Measurements from ENCODE around the gene GAB2. TPM values are rescaled to one million over a fixed set of nuclear protein-coding genes. Genes with fewer than 3 reads are reported as not detected.
A peak's percentile ranks its signal among the peaks of the same experiment; 100 is the strongest.

The GAB2 gene
- total and polyA plus RNA-seq, 2 of the 13 experiments (the other 11 are each of a cell fraction or from before 2014, with no cell fraction given): 4.1 to 8.6 TPM

DNA sequence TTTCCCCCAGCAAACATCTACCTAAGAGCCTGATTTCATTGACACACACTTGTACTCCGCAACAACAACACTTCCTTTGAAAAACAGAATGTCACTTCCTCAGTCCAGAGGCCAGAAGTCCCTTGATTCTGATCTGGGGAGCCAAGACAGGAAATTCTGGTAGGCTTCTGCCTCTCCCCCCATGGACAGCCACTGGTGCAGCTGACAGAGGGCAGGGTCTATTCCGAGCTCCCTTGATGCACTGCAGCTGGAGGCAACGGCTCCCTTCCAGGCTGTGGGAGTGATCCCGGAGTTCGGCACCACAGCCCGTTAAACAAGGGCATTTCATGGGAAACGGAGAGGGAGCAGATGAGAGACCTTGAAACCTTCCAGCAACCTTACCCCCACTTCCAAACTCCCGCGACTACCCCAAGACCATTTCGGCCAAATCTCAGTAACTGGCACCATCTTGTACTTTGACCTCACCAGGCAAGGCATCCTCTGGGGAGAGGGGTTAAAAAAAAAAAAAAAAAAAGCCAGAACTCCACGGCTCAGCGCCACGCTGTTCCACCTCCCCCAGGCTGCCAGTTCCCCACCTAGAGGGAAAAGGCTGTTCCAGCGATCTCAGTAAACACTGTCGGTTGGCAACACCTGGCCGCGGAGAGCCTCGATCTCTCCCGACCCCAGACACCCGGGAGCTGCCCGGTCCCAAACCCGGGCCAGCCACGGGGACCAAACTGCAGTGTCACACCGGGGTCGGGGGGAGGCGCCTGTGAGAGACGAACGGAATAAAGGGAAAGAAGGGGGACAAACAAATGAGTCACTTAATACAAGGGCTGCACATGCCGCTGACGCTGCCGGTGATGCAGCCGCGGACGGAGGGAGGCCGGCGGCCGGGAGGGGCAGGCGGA is 1.1 kb downstream of the GAB2 start (continued):
- TF ChIP-seq FOXC1 (CRISPR knock-in tag; IDR thresholded peaks at IDR 0.05; ENCODE audit: borderline replicate concordance) (peak; percentile 80; the same call in 1 of the 2 replicates), ELF3 (CRISPR knock-in tag; IDR thresholded peaks at IDR 0.05) (peak; percentile 31; the same call in 1 of the 2 replicates), PCBP2 (optimal IDR thresholded peaks at IDR 0.05; ENCODE audit: low read depth, low read length, poor library complexity, severe bottlenecking) (no peak), ZNF674 (CRISPR knock-in tag; IDR thresholded peaks at IDR 0.05; ENCODE audit: low read depth) (no peak), THAP11 (CRISPR knock-in tag; IDR thresholded peaks at IDR 0.05) (0 out of 2 replicates have a peak, but pooled peaks have one; percentile 37), STAT5B (CRISPR knock-in tag; IDR thresholded peaks at IDR 0.05) (no peak), ZNF577 (CRISPR knock-in tag; IDR thresholded peaks at IDR 0.05; ENCODE audit: borderline replicate concordance, low read depth) (no peak), ZMAT3 (CRISPR knock-in tag; conservative IDR thresholded peaks at IDR 0.05) (no peak), ZNF530 (CRISPR knock-in tag; IDR thresholded peaks at IDR 0.05; ENCODE audit: low read depth) (no peak), ZNF33B (CRISPR knock-in tag; IDR thresholded peaks at IDR 0.05) (no peak), ZNF563 (CRISPR knock-in tag; IDR thresholded peaks at IDR 0.05) (peak; percentile 57; the same call in 1 of the 2 replicates), MAFF (IDR thresholded peaks at IDR 0.05; ENCODE audit: low read depth, low read length) (no peak), ZNF652 (CRISPR knock-in tag; IDR thresholded peaks at IDR 0.05; ENCODE audit: borderline replicate concordance, low read depth) (peak; percentile 53; the same call in 1 of the 2 replicates), REPIN1 (CRISPR knock-in tag; IDR thresholded peaks at IDR 0.05; ENCODE audit: borderline replicate concordance, low read depth) (no peak), TGIF2 (CRISPR knock-in tag; IDR thresholded peaks at IDR 0.05) (no peak), TP53 (CRISPR knock-in tag; conservative IDR thresholded peaks at IDR 0.05) (no peak)
- TF ChIP-seq, protein P1, sequence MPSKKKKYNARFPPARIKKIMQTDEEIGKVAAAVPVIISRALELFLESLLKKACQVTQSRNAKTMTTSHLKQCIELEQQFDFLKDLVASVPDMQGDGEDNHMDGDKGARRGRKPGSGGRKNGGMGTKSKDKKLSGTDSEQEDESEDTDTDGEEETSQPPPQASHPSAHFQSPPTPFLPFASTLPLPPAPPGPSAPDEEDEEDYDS (CRISPR knock-in tag; IDR thresholded peaks at IDR 0.05): peak; percentile 49; the same call in 1 of the 2 replicates
- TF ChIP-seq, protein P2, sequence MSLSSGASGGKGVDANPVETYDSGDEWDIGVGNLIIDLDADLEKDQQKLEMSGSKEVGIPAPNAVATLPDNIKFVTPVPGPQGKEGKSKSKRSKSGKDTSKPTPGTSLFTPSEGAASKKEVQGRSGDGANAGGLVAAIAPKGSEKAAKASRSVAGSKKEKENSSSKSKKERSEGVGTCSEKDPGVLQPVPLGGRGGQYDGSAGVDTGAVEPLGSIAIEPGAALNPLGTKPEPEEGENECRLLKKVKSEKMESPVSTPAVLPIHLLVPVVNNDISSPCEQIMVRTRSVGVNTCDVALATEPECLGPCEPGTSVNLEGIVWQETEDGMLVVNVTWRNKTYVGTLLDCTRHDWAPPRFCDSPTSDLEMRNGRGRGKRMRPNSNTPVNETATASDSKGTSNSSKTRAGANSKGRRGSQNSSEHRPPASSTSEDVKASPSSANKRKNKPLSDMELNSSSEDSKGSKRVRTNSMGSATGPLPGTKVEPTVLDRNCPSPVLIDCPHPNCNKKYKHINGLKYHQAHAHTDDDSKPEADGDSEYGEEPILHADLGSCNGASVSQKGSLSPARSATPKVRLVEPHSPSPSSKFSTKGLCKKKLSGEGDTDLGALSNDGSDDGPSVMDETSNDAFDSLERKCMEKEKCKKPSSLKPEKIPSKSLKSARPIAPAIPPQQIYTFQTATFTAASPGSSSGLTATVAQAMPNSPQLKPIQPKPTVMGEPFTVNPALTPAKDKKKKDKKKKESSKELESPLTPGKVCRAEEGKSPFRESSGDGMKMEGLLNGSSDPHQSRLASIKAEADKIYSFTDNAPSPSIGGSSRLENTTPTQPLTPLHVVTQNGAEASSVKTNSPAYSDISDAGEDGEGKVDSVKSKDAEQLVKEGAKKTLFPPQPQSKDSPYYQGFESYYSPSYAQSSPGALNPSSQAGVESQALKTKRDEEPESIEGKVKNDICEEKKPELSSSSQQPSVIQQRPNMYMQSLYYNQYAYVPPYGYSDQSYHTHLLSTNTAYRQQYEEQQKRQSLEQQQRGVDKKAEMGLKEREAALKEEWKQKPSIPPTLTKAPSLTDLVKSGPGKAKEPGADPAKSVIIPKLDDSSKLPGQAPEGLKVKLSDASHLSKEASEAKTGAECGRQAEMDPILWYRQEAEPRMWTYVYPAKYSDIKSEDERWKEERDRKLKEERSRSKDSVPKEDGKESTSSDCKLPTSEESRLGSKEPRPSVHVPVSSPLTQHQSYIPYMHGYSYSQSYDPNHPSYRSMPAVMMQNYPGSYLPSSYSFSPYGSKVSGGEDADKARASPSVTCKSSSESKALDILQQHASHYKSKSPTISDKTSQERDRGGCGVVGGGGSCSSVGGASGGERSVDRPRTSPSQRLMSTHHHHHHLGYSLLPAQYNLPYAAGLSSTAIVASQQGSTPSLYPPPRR (CRISPR knock-in tag; IDR thresholded peaks at IDR 0.05; ENCODE audit: borderline replicate concordance): no peak; the same call in 1 of the 2 replicates
- TF ChIP-seq, protein P3, sequence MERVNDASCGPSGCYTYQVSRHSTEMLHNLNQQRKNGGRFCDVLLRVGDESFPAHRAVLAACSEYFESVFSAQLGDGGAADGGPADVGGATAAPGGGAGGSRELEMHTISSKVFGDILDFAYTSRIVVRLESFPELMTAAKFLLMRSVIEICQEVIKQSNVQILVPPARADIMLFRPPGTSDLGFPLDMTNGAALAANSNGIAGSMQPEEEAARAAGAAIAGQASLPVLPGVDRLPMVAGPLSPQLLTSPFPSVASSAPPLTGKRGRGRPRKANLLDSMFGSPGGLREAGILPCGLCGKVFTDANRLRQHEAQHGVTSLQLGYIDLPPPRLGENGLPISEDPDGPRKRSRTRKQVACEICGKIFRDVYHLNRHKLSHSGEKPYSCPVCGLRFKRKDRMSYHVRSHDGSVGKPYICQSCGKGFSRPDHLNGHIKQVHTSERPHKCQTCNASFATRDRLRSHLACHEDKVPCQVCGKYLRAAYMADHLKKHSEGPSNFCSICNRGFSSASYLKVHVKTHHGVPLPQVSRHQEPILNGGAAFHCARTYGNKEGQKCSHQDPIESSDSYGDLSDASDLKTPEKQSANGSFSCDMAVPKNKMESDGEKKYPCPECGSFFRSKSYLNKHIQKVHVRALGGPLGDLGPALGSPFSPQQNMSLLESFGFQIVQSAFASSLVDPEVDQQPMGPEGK (CRISPR knock-in tag; IDR thresholded peaks at IDR 0.05): peak; percentile 62
